ENCODE measurements around the gene CREB3L1.

GRCh38 chr11:46363455-46364005 lies 86.1 kb downstream of the CREB3L1 start:
- TF ChIP-seq POLR2A (IDR thresholded peaks at IDR 0.05) (no peak), CTCF (IDR thresholded peaks at IDR 0.05 in 8 of 11, conservative IDR thresholded peaks at IDR 0.05 in 3 of 11) (no peak)
